HG03457 (cell line): ENCODE results near the gene ZNF479.
"Not testable (repeated sequence)": the region's sequence is repeated elsewhere in the genome, so short reads cannot be mapped to it uniquely, and the experiment has no call there.

Experiments
- ATAC-seq: cut with Tn5 transposase; IDR thresholded peaks from one replicate; pipeline ENCODE4 v1.9.1; 2021; ENCODE audit warnings: moderate number of reproducible peaks; ENCODE audit not compliant: unreplicated experiment

Gene ZNF479

GRCh38 chr7:57132336-57132735, at the start of gene ZNF479:
TSS of gene ZNF479 (minus strand) at chr7:57132436. CDS start at chr7:57132324, 112 bp downstream.
- not testable (repeated sequence) for ATAC-seq

GRCh38 chr7:57182031-57182430, 49.8 kb upstream of the ZNF479 start:
- no peak for ATAC-seq

DNA sequence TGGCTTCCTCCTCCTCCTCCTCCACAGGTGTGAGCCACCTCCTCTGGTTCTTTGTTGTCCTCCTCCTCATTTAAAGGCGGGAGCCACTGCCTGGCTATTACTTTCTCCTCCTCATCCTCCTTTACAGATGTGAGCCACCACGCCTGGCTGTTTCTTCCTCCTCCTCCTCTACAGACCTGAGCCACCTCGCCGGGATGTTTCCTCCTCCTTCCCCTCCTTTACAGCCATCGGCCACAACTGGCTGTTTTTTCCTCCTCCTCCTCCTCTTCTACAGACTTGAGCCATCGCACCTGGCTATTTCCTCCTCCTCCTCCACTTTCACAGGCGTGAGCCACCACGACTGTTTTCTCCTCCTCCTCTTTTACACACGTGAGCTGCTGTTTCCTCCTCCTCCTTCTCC, 49.0 kb upstream of the ZNF479 start:
- ATAC-seq, result no peak

DNA sequence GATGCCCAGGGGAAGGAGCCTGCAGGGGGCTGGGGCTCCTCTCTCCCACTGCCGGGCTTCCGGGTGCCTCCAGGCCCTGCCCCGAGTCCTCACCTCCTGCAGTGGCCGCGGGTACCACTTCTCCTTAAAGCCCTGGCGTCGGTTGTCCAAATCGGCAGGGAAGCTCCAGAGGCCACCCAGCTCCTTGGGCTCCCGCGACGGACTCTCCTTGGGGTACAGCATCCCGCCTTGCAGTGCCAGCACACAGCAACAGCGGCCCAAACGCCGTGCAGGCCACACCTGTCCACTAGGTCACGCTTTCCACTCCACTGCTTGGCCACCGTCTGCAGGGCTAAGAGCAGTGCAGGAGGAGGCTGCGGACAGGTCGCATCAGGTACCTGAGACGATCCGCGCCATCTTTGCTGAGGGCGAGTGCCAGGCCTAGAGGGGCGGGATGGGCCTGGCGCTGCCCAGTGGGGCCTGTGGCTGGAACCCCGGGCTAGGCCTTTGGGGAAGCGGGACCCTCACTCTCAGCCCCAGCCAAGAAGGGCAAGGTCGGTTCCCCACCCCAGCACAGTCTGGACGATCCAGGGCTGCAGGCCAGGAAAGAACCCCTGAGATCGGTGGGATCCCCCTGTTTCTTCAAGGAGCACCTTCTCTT, 47.7 kb upstream of the ZNF479 start:
- no peak for ATAC-seq

- ATAC-seq, result no peak
Observed at GRCh38 chr7:57178768-57179139, 46.5 kb upstream of the ZNF479 start.

- no peak for ATAC-seq
Observed at GRCh38 chr7:57177856-57178767, 45.9 kb upstream of the ZNF479 start.

GRCh38 chr7:57176928-57177635, 44.8 kb upstream of the ZNF479 start:
- ATAC-seq, result no peak

DNA sequence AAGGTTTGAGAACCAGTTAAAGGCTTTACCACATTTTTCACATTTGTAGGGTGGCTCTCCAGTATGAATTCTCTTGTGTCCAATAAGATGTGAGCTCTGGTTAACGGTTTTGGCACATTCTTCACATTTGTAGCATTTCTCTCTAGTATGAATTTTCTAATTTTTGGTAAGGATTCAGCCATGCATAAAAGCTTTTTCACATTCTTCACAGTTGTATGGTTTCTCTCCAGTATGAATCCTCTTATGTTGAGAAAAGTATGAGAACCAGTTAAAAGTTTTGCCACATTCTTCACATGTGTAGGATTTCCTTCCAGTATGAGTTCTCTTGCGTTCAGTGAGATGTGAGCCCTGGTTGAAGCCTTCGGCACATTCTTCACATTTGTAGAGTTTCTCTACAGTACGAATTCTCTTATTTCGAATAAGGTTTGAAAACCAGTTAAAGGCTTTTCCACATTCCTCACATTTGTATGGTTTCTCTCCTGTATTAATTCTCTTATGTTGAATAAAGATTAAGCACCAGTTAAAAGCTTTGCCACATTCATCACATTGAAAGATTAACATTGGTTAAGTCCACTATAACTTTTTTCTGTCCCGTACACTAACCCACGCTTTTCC, 33.2 kb upstream of the ZNF479 start:
- no peak for ATAC-seq

DNA sequence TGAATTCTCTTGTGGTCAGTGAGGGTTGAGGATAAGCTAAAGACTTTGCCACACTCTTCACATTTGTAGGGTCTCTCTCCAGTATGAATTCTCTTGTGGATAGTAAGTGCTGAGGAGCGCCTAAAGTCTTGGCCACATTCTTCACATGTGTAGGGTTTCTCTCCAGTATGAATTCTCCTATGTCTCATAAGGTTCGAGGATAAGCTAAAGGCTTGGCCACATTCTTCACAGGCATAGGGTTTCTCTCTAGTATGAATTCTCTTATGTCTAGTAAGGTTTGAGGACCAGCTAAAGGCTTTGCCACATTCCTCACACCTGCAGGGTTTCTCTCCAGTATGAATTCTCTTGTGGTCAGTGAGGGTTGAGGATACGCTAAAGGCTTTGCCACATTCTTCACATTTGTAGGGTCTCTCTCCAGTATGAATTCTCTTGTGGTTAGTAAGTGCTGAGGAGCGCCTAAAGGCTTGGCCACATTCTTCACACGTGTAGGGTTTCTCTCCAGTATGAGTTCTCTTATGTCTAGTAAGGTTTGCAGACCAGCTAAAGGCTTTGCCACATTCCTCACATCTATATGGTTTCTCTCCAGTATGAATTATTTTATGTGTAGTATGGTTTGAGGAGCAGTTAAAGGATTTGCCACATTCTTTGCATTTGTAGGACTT, 12.0 kb downstream of the ZNF479 start:
- not testable (repeated sequence) for ATAC-seq
